Right atrium auricular region (tissue), 2 donors: ENCODE results near the gene SULF2. TPM values are rescaled to one million over a fixed set of nuclear protein-coding genes. Genes with fewer than 3 reads are reported as not detected.

Source experiments
- DNase-seq: peaks from one replicate; pipeline ENCODE4 v3.0.0-alpha.2; 2019; ENCODE audit warnings: low spot score
- H3K27ac ChIP-seq, 2 donors: fragments of 200-600 bp; sonication (generic); 1 replicate in 1 of 2; 2 replicates in 1 of 2; pipeline ENCODE4 v1.5.1; 2016 to 2019
- H3K27me3 ChIP-seq, 2 donors: fragments of 200-600 bp; sonication (generic); one replicate each; pipeline versions ENCODE4 v1.5.1 to v1.6.0; 2017 to 2019
- H3K36me3 ChIP-seq: fragments of 200-600 bp; sonication (generic); one replicate; pipeline ENCODE4 v1.5.1; 2016
- H3K4me1 ChIP-seq, 2 donors: fragments of 200-600 bp; sonication (generic); one replicate each; pipeline versions ENCODE4 v1.5.1 to v1.6.0; 2017 to 2019
- H3K4me3 ChIP-seq, 2 donors: fragments of 200-600 bp; sonication (generic); 1 replicate in 1 of 2; 2 replicates in 1 of 2; pipeline ENCODE4 v1.5.1; 2017 to 2019; ENCODE audit warnings: mild to moderate bottlenecking in 1 of 2, moderate library complexity in 1 of 2
- H3K9me3 ChIP-seq, 2 donors: fragments of 200-600 bp; sonication (generic); one replicate each; pipeline ENCODE4 v1.5.1; 2019
- total RNA-seq, 2 donors: library from RNA; depleted of rRNA; stranded (reverse); fragments of >200 nt; gene quantifications; one replicate each; pipeline ENCODE4 v1.1.0, GENCODE V29; 2016
- TF ChIP-seq, protein P1 (sequence below), 2 donors: fragments of 200-600 bp; sonication (generic); IDR thresholded peaks; one replicate each; pipeline ENCODE4 v1.5.1; 2019; ENCODE audit warnings: antibody characterized with exemption in 2 of 2

Gene SULF2
- total RNA-seq, 2 donors from 2014 or later, result 33.7 to 57.8 TPM

DNA sequence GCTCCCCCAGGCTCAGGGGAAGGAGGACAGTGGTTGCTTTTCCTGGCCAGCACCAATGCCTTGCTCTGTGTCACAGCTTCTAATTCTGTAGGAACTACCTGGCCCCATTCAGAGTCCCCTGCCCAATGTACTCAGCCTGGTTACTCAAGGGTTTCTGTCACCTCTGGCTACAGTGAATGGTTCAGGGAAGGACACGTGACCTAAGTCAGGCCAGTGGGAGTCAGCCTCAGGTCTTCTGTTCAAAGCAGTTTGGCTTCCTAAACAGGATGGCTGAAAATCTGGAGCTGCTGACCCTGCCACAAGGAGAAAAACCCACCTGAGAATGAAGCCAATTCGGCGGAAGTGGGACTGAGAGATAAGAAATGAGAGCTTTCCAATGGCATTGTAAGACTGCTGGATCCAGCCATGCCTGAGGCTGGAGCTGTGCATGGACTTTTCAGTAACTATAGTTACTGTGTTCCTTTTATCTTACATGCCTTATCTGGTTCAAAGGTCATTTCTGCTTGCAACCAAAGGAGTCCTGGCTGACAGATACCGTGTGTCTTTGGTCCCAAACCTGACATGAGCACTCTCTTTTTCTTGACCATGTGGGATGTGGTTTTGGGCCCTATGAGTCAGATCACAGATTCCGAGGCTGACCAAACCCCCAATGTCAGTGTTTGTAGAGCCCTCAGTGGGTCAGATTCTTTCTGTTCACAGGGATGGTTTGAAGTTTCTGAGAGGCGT is 104.3 kb downstream of the SULF2 start:
- DNase-seq, result no peak
- H3K27me3 ChIP-seq, result no peaks in the 10 kb centered on the region

DNA sequence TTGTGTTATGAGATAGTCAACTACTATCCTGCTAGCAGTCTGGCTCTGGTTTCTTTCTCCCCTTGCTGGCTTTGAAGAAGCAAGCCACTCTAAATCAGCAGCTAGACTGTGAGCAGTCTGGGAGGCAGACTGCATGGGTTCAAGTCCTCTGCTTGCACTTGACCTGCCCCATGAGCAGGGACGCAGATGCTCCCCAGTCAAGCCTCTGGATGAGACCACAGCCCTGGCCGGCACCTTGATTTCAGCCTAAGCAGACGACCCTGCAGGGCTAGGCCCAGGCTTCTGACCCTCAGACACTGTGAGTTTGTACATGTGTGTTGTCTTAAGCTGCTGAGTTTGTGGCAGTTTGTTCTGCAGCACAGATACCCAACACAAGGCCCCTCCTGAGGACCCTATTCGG is 105.8 kb downstream of the SULF2 start:
- H3K9me3 ChIP-seq, result no peaks in the 10 kb centered on the region
- TF ChIP-seq, protein P1, sequence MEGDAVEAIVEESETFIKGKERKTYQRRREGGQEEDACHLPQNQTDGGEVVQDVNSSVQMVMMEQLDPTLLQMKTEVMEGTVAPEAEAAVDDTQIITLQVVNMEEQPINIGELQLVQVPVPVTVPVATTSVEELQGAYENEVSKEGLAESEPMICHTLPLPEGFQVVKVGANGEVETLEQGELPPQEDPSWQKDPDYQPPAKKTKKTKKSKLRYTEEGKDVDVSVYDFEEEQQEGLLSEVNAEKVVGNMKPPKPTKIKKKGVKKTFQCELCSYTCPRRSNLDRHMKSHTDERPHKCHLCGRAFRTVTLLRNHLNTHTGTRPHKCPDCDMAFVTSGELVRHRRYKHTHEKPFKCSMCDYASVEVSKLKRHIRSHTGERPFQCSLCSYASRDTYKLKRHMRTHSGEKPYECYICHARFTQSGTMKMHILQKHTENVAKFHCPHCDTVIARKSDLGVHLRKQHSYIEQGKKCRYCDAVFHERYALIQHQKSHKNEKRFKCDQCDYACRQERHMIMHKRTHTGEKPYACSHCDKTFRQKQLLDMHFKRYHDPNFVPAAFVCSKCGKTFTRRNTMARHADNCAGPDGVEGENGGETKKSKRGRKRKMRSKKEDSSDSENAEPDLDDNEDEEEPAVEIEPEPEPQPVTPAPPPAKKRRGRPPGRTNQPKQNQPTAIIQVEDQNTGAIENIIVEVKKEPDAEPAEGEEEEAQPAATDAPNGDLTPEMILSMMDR (IDR thresholded peaks at IDR 0.05), result no peak
- H3K4me3 ChIP-seq, result no peak overlapping the region
- H3K27me3 ChIP-seq, result no peaks in the 10 kb centered on the region
- DNase-seq, result no peak
- H3K27ac ChIP-seq, result no peak overlapping the region
- H3K4me1 ChIP-seq, result peaks cover 0 to 18% of the 10 kb centered on the region in 2 donors
- H3K36me3 ChIP-seq, result no peaks in the 10 kb centered on the region

More for the DNA sequence above, 104.3 kb downstream of the SULF2 start:
- TF ChIP-seq, protein P1 (IDR thresholded peaks at IDR 0.05), result no peak
- Histone ChIP-seq H3K9me3 (no peaks in the 10 kb centered on the region), H3K27ac (no peak overlapping the region), H3K36me3 (no peaks in the 10 kb centered on the region), H3K4me3 (no peak overlapping the region), H3K4me1 (peaks cover 0 to 18% of the 10 kb centered on the region in 2 donors)

DNA sequence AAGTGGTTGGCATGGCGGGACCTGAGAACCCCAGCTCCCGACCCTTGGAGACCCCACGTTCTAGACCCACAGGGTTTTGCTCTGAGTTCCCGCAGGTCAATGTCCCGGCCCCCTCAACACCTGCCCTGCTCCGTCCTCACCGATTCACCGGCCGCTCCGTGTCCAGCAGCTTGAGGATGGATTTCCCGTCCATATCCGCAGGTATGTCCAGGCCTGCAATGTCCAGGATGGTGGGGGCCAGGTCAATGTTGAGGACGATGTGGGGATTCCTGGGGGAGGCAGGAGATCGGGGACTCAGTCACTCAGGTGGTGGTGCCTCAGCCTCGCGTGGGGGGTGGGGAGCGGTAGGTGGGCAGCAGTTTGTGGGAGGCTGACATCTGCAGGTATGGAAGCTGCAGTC is 106.7 kb downstream of the SULF2 start:
- H3K27me3 ChIP-seq, result no peaks in the 10 kb centered on the region
- no peak overlapping the region for H3K27ac ChIP-seq
- no peak overlapping the region for H3K4me3 ChIP-seq
- DNase-seq, result no peak
- H3K36me3 ChIP-seq, result no peaks in the 10 kb centered on the region
- TF ChIP-seq, protein P1 (IDR thresholded peaks at IDR 0.05), result no peak
- no peaks in the 10 kb centered on the region for H3K9me3 ChIP-seq
- H3K4me1 ChIP-seq, result peaks cover 0 to 18% of the 10 kb centered on the region in 2 donors

DNA sequence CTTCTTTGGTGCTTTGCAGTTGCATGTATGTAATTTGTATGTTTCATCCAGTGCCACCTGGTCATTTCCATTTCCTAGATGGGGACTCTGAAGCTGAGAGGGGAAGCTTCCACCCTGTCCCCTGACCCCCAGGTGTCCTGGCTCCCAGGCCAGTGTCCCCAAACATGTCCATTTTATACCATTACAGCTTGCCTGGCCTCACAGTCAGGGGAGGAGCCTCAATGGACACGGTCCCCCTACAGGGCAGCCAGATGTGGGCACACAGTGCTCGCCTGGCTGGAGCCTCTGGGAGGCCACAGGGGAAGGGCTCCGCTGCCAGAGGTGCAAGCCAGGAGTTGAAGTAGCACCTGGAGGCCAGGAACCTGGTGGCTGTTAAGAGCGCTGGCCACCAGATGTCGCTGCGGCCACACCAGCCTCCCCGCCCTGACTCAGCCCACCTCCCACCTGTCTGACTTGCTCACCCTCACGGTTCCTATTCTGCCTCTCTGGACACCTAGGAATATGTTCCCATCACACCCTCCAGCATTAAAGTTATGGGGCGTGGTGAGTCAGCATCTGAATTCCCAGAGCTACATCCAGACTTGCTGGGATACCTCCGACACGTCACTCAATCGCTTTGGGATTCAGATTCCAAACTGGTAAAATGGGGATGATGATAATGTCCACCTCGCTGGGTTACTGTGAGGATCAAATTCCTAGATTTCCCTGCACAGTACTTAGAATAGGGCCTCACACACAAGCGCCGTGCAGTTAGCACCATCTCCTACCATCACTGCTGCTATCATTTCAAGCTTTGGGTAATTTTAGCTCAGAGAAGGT is 107.4 kb downstream of the SULF2 start:
- no peak overlapping the region for H3K27ac ChIP-seq
- no peaks in the 10 kb centered on the region for H3K9me3 ChIP-seq
- no peaks in the 10 kb centered on the region for H3K36me3 ChIP-seq
- H3K27me3 ChIP-seq, result no peaks in the 10 kb centered on the region
- H3K4me3 ChIP-seq, result no peak overlapping the region
- TF ChIP-seq, protein P1 (IDR thresholded peaks at IDR 0.05), result peak in 1 of 2 donors; percentile 83
- peaks cover 0 to 18% of the 10 kb centered on the region in 2 donors for H3K4me1 ChIP-seq
- DNase-seq, result no peak

DNA sequence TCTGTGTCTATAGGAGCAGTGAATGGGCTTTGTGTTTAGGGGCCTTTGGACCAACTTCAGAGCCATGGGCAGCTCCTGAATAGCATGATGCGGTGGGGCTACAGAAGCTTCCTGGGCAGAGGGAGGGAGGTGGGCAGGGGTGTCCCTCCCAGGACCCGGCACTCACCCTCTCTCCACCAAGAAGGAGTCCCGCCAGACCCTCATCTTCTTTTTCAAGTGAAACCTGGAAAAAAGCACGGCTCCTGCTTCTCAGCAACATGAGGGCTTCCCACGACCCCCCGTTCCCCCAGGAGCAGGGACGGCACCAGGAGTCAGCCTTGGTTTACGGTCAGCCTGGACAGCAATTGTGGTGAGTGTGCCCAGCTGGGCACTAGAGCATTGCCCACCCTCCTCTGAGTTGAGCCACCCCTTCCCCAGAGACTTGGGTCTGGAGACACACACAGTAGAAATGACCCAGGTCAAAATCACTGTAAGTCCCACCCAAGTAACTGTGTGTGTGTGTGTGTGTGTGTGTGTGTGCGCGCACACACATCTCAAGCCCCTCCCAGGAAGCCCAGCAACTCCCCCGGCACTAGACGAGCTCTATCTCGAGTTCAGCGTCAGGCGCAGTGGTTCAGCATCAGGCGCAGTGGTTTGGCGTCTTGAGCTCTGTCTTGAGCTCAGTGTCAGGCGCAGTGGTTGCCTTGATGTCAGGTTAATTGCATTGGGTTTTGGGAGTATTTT is 108.2 kb downstream of the SULF2 start:
- H3K36me3 ChIP-seq, result no peaks in the 10 kb centered on the region
- TF ChIP-seq, protein P1 (IDR thresholded peaks at IDR 0.05), result no peak
- no peaks in the 10 kb centered on the region for H3K9me3 ChIP-seq
- no peak overlapping the region for H3K27ac ChIP-seq
- H3K4me3 ChIP-seq, result no peak overlapping the region
- no peaks in the 10 kb centered on the region for H3K27me3 ChIP-seq
- no peak for DNase-seq
- H3K4me1 ChIP-seq, result peaks cover 0 to 10% of the 10 kb centered on the region in 2 donors
